Measurements from ENCODE around the gene PDE1A.

PDE1A gene

GRCh38 chr2:182186132-182186735 is 240.6 kb downstream of the PDE1A start:
- DNase-seq, result no peak

- DNase-seq, result no peak
These were observed 244.4 kb downstream of the PDE1A start for GRCh38 chr2:182182436-182182835.

- DNase-seq, result no peak
These were observed 245.5 kb downstream of the PDE1A start for GRCh38 chr2:182181381-182181780.

DNA sequence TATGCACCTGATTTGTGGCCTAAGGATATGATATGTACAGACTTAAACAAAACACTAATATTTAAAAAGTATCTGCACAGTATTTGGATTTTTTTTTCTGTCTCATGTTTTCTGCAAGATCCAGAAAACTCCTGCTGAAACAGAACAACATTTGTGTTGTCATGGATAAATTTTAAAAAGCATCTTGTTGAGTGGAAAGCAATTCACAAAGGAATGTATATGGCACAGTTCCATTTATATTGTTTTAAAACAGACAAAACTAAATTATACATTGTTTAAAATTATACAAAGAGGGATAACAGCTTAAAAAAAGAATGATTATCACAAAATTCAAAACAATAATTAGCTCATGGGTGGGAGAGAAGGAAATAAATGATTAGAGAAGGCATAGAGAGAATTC is 247.7 kb downstream of the PDE1A start:
- DNase-seq, result no peak

- no peak for DNase-seq
These were observed 252.8 kb downstream of the PDE1A start for GRCh38 chr2:182173944-182174622.

- no peak for DNase-seq
These were observed 256.5 kb downstream of the PDE1A start for GRCh38 chr2:182170341-182170740.

GRCh38 chr2:182167882-182168281 is 259.0 kb downstream of the PDE1A start:
- no peak for DNase-seq

- DNase-seq, result no peak
These were observed 260.0 kb downstream of the PDE1A start for GRCh38 chr2:182166841-182167240.

DNA sequence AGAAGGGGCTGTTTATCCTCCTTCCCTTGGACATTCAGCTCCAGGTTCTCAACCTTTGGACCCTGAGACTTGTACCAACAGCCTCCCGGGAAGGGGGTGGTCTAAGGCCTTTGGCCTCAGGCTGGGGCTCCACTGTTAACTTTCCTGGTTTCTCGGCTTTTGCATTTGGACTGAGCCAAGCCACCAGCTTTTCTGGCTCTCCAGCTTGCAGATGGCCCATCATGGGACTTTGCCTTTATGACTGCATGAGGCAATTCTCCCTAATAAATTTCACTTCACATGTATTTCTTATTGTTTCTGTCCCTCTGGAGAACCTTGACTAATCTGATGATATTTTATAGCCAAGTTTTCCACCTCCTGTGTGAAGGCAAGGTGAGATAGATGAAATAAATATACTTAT is 260.4 kb downstream of the PDE1A start:
- DNase-seq, result no peak

DNA sequence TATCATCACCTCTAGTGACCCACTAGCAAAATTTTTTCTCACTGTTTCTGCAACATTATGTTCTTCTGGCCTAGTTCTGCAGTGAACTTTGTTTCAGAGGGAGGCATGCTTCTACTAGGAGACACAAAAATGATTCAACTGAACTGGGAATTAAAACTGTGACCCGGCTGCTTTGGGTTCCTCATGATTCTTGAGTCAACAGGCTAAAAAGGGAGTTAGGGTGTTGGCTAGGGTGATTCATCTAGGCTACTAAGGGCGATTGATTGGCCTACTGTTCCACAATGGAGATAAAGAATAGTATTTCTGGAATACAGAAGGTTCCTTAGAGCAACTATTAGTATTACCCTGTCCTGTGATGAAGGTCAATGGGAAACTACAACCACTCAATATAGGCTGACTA is 261.6 kb downstream of the PDE1A start:
- no peak for DNase-seq

DNA sequence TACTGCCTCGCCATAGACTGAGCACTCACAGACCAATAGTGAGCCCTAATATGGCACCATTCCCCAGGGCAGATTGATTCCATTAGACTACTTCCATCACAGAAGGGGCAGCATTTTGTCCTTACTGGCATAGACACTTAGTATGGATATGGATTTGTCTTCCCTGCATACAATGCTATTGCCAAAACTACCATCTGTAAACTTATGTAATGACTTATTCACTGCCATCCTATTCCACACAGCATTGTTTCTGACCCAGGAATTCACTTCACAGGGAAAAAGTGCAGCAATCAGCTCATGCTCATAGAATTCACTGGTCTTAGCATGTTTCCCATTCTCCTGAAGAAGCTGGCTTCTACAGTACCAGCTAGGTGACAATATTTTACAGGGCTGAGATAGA is 262.1 kb downstream of the PDE1A start:
- no peak for DNase-seq

GRCh38 chr2:182163878-182164277 is 263.0 kb downstream of the PDE1A start:
- no peak for DNase-seq

DNA sequence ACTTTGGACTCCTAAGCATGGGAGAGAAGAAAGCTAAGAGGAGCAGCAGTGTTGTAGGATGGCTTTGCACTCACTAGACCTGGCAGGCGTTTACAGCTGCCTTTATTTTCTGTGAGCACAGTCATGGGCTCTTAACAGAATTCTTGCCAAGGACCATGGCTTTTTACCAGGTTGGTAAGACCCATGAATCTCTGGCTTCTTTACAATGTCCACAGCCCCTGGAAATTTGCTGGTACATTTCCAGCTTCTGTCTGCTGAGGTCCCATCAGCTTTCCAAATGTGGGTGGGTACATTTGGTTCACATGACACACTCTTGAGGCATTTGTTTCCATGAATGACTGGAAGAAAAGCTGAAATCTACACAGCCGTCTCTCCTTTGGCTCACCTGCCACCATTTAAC is 278.5 kb downstream of the PDE1A start:
- no peak for DNase-seq

DNA sequence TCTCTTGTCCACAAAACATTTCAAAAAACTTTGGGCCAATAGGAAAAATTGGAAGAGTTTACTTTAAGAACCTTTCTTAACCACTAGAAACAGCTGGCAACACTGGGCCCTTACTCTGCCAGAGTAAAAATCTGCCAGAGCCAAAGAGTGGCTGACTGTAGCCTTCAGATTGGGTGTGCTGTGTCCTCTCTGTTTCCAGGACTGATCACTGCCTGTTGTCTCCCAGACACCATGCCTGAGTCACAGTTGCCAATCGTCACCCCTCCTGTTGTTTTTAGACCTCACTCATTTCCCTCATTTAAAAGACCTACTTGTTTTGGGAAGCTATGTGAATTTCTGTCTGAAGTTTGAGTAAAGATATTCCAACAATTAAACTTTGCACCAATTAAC is 282.1 kb downstream of the PDE1A start:
- DNase-seq, result no peak

GRCh38 chr2:182144041-182144775 is 282.6 kb downstream of the PDE1A start:
- DNase-seq, result no peak

GRCh38 chr2:182142062-182142461 is 284.8 kb downstream of the PDE1A start:
- DNase-seq, result no peak

- DNase-seq, result no peak
These were observed 292.6 kb downstream of the PDE1A start for GRCh38 chr2:182134201-182134600.

- DNase-seq, result no peak
These were observed 293.5 kb downstream of the PDE1A start for GRCh38 chr2:182133195-182133891.

DNA sequence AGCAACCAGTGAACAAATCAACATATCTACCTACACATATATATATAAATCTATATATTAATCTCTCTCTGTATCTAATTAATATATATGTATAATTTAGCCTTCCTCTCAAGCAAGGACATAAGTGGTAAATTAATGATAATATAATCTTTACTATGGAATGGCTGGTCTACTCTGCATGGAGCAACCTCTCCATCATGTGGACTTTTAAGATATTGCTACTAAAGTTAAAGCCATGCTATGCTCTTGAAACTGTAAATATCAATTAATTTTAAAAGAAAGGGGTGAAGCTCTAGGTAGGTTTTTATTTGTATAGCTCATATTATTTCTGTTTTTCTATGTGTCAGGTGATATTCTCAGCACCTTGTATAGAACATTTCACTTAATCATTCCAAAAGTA is 294.2 kb downstream of the PDE1A start:
- DNase-seq, result no peak

DNA sequence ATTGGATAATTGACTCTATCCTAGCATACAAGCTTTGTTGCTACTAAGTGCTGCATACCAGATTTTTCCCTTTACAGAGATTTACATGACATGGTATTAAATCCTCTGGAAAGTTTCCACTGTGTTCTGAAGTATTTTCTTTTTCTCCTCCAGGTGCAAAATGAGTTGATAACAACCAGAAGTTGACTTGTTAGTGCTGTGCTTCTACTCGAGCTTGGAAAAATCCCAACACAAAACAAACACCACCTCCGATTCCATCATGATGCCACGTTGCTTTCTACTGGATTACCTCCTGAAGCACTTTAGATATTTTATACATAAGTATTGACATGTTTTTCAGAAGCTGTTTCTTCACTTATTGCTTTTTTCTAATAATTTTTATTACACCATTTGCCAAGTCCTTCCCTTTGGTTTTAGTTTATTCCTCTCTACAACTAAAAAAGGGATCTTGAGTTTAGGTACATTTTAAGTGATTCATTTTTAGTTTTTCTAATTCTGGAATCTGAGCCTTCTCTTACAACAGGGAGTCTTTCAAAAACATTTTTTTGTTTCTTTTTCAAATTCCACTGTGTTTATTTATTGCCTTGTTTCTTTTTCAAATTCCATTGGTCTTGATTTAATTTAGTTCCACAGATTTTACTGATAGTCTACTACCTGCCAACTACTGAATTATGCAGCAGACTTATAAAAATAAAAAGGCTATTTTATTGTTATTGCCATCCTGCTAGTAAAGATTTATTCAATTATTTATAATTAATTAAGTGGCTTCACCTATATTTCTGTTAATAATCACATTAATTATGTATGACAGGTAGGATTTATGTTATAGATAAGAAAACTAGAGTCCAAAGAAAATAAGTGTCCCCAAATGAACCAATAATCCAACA is 297.8 kb downstream of the PDE1A start:
- no peak for DNase-seq

- no peak for DNase-seq
These were observed 309.6 kb downstream of the PDE1A start for GRCh38 chr2:182117196-182117595.

- DNase-seq, result no peak
These were observed 310.1 kb downstream of the PDE1A start for GRCh38 chr2:182116774-182117173.

DNA sequence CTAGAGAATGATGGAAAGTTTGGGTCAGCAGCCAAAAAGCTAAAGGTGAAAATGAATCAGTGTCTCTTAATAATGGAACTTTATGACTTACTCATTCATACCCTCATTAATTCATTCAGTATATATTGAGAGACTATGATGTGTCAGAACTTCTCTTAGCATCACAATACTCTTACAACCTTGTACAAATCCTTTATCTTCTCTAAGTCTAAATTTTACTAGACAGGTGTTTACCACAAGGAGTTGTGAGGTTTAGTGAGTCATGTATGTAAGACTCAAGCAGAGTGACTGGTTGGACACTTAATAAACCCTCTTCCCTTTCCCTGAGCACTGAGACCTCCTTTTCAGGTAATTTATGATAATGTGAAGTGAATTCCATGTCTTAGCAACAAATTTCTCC is 311.6 kb downstream of the PDE1A start:
- DNase-seq, result no peak

All from activated CD4-positive, CD25-positive, alpha-beta regulatory T cell (primary cell).